ENCODE data around the gene SGO2.
"Not testable (repeated sequence)": the region's sequence is repeated elsewhere in the genome, so short reads cannot be mapped to it uniquely, and the experiment has no call there.

SGO2 gene

GRCh38 chr2:200617156-200618053 lies 91.4 kb downstream of the SGO2 start:
- no peak for DNase-seq (ENCODE audit: extremely low read depth in 1 of 2, low read depth in 1 of 2)

DNA sequence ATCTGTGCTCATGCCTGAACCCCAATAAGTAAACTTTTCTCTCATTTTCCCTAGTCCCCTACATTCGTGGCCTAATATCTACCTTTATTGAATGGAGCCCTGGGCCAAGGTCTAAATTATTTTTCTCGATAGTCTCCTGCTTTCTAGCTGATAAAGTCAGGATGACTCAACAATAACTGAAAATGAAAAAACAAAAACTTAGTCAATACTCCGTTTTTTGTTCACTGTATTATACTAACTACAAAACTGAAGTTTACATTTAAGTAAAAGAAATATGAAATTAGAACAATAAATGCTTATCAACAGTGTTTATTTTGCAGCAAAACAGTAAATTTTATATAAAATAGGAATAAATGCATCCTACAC lies 92.0 kb downstream of the SGO2 start:
- no peak for DNase-seq (ENCODE audit: extremely low read depth in 1 of 2, low read depth in 1 of 2)

DNA sequence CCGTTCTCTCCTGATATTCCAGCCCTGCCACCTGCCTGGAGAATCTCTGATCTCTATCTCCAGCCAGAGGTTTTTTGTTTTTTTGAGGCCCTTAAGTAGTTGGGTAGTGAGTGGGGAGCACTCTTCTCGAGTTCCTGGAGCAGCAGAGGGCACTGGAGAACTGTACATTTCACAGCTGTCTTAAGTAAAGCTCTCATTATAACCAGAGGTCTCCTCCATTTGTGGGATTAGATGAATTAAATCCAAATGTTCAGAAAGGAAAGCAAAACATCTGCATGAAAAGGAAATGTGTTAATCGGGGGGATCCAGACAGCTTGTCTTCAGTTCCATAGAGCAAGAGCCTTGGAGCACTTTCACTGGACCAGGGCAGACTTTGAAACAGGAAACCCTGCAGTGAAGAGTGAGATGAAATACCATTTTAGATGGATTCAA lies 92.6 kb downstream of the SGO2 start:
- no peak for DNase-seq (ENCODE audit: extremely low read depth in 1 of 2, low read depth in 1 of 2)

DNA sequence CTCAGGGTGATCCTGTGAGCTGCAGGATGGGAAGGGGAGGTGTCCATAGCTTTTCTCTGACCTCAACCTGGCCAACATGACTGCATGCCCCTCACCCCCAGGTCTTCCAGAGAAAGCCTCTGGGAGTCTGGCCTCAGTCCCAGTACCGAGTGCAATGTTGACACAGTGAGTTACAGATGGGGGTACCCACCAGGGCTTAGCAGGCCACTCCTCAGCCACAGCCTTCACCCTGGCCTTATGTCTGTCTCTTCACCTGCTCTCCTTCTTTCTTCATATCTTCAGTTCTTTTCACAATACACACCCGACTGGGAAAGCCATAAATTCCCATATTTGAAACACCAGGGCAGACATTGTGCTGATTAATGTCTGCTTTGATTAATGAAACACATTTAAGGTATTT lies 93.3 kb downstream of the SGO2 start:
- DNase-seq (ENCODE audit: extremely low read depth in 1 of 2, low read depth in 1 of 2), result no peak

- no peak for DNase-seq (ENCODE audit: extremely low read depth in 1 of 2, low read depth in 1 of 2)
Measured at GRCh38 chr2:200620606-200621390, 94.8 kb downstream of the SGO2 start.

GRCh38 chr2:200622106-200622505 lies 96.1 kb downstream of the SGO2 start:
- DNase-seq (ENCODE audit: extremely low read depth in 1 of 2, low read depth in 1 of 2), result no peak

- DNase-seq (ENCODE audit: extremely low read depth in 1 of 2, low read depth in 1 of 2), result no peak
Measured at GRCh38 chr2:200624026-200624425, 98.0 kb downstream of the SGO2 start.

DNA sequence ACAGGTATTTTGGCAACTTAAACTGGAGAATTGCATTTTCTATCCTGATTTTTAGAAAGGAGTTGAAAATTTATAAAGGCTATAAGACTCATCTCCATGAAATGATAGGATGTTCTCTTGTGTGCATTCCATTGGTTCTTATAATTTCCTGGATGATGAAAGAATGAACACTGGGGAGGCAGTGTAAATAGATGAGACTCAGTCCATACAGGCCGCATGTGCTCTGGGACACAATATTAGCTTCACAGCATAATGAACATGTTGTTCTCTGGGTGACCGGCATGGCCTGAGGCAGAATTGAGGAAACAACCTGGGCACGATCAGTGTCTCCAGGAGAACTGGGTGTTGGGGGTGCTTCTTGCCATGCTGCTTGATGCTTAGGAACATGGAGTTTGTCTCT lies 98.7 kb downstream of the SGO2 start:
- DNase-seq (ENCODE audit: extremely low read depth in 1 of 2, low read depth in 1 of 2), result no peak

DNA sequence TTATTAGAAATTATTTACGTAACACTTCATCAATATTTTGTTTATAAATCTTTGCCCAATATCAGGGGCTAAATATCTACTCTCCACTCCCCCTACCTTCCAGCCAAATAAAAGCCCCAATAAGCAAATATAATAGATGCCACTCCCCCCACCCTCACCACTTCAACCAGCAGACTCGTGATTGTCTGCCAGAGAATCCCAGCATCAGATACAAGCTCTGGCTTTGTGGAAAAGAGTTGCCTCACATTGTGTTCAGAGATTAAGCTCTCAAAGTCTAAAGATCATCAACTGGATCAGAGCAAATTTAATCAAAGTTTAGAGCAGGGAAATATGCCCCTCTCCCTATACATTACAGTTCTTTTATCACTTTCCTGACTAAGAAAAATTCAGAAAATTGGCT lies 99.3 kb downstream of the SGO2 start:
- no peak for DNase-seq (ENCODE audit: extremely low read depth in 1 of 2, low read depth in 1 of 2)

DNA sequence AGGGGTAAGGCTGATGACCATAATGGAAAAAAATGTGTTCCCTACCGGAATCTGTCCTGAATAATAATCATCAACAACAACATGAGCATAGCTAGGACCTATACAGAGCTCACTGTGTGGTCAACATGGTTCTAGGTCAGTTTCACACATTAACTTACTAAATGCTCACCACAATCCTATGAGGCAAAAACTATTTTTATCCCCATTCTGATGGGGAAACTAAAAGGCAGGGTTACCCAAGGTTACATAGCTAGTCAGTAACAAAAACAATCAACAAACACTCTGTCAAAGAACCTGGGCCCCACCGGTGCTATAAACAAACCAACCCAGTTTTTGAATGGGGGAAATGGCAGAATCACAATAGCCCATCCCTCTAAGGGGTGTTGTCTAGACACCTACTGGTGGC lies 100.0 kb downstream of the SGO2 start:
- DNase-seq (ENCODE audit: extremely low read depth in 1 of 2, low read depth in 1 of 2), result no peak

- DNase-seq (ENCODE audit: extremely low read depth in 1 of 2, low read depth in 1 of 2), result no peak
Measured at GRCh38 chr2:200627110-200627770, 101.2 kb downstream of the SGO2 start.

DNA sequence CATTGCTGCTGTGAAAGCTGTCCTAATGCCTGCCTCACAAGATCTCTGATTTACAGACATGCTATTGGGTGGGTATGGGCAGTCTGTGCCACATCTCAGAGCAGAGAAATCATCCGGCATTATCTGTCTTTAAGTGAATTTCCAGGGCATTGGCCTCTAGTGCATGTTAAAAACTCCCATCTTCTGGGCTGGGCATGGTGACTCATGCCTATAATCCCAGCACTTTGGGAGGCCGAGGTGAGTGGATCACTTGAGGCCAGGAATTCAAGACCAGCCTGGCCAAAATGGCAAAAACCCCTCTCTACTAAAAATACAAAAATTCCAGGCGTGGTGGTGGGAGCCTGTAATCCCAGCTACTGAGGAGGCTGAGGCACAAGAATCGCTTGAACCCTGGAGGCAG lies 102.5 kb downstream of the SGO2 start:
- not testable (repeated sequence) for DNase-seq (ENCODE audit: extremely low read depth in 1 of 2, low read depth in 1 of 2)

DNA sequence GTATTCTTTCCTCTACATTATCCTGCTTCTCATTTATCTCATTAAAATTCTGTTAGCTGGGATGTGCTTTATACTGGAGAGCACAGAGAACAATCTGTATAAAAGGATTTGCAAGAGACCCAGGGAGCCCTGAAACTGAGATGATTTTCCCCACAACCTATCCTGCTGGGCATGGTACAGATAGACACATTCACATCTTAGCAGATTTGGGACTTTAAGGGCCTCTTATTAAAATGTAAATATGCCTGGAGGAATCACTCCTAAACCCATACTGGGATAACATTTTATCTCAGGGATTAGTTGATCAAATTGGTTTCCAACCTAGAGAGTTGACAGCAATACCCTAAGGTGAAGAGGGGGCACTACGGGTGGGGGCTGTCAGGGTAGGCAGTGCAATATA lies 105.3 kb downstream of the SGO2 start:
- no peak for DNase-seq (ENCODE audit: extremely low read depth in 1 of 2, low read depth in 1 of 2)

Data from activated CD8-positive, alpha-beta memory T cell treated with anti-CD3 and anti-CD28 coated beads for 1 hour (primary cell).